ENCODE measurements around the gene RIPOR1. TPM values are rescaled to one million over a fixed set of nuclear protein-coding genes. Genes with fewer than 3 reads are reported as not detected.

RIPOR1 gene
- total and polyA plus RNA-seq, 2 of the 4 experiments (the other 2 are of a cell fraction): 9.5 to 41.3 TPM

- H3K9me3 ChIP-seq (ENCODE audit: control insufficient read depth, insufficient read depth, low read length): no peaks in the 10 kb centered on the region
- H4K20me1 ChIP-seq (ENCODE audit: insufficient read depth, low read length): peaks cover 3% of the 10 kb centered on the region
- no peak overlapping the region for H2AFZ ChIP-seq (replicated peaks; ENCODE audit: low read length, poor library complexity)
- BruUV-seq (replicated peaks): no TSS peak
- H3K18ac ChIP-seq (ENCODE audit: low read depth, low read length): no peak overlapping the region
- TF ChIP-seq POLR2A (IDR thresholded peaks at IDR 0.05; ENCODE audit: low read depth, low read length): no peak
- no peak for TF ChIP-seq RFX5 (IDR thresholded peaks at IDR 0.05; ENCODE audit: low read depth, low read length)
- no peak for TF ChIP-seq MAFK (IDR thresholded peaks at IDR 0.05; ENCODE audit: low read depth, low read length)
- TF ChIP-seq MXI1 (IDR thresholded peaks at IDR 0.05; ENCODE audit: borderline replicate concordance, low read depth, low read length): no peak
- H2BK5ac ChIP-seq (ENCODE audit: low read depth, low read length, poor library complexity, severe bottlenecking): no peak overlapping the region
- no peak overlapping the region for H2BK20ac ChIP-seq (ENCODE audit: low read depth, low read length)
- no peaks in the 10 kb centered on the region for H3K27me3 ChIP-seq (ENCODE audit: control insufficient read depth, insufficient read depth, low read length)
- DNase-seq (no peak), ATAC-seq (ENCODE audit: low read depth) (no peak)
- H3K4me1 ChIP-seq (ENCODE audit: control insufficient read depth, insufficient read depth, low read length): peaks cover 11% of the 10 kb centered on the region
- H3K14ac ChIP-seq (replicated peaks; ENCODE audit: low read depth, low read length): no peak overlapping the region
- no peak overlapping the region for H4K5ac ChIP-seq (ENCODE audit: low read depth, low read length)
- H2BK15ac ChIP-seq (ENCODE audit: low read depth, low read length): no peak overlapping the region
- CTCF ChIA-PET: interaction anchor here (0.6 to 1.1 kb wide), 2 partner anchors 12 to 56 kb away, joined by 3 to 4 read pairs; no protein-coding TSS in a partner anchor
- no peak overlapping the region for H3K4me2 ChIP-seq (ENCODE audit: low read depth, low read length)
- no peak overlapping the region for H3K27ac ChIP-seq (ENCODE audit: insufficient read depth, low read length)
- H3K9ac ChIP-seq (ENCODE audit: low read depth, low read length): no peak overlapping the region
- H2AK9ac ChIP-seq (replicated peaks; ENCODE audit: low read depth, low read length, poor library complexity): no peak overlapping the region
- intact Hi-C loops (cut with micrococcal nuclease): no loop called here
- no peaks in the 10 kb centered on the region for H3K36me3 ChIP-seq (ENCODE audit: control insufficient read depth, insufficient read depth, low read length)
- H3K4me3 ChIP-seq (ENCODE audit: insufficient read depth, low read depth, low read length): no peak overlapping the region
- H2BK120ac ChIP-seq (ENCODE audit: low read depth, low read length): no peak overlapping the region
- POLR2A ChIA-PET (ENCODE audit: unreplicated experiment): no interaction called here
- H3K56ac ChIP-seq (ENCODE audit: extremely low read depth, insufficient read depth, low read length): no peak overlapping the region
- in situ Hi-C loops (cut with MboI; ENCODE audit: low sequenced_read_pairs): no loop called here
- dilution Hi-C loops (cut with HindIII; ENCODE audit: low sequenced_read_pairs, unreplicated experiment): no loop called here
- WGBS, 2 experiments (ENCODE audit: extremely low coverage in 2 of 2, insufficient read length in 1 of 2): no CpG with 5 or more reads among the region's 1 CpG
- peaks cover 10 to 35% of the 10 kb centered on the region in 2 experiments for H3K79me1 ChIP-seq (ENCODE audit: low read depth in 1 of 2, low read length in 2 of 2)
- H3K23ac ChIP-seq (ENCODE audit: low read depth, low read length): no peak overlapping the region
- no peak overlapping the region for H4K8ac ChIP-seq (ENCODE audit: low read depth in 2 of 2, low read length in 2 of 2)
- H4K91ac ChIP-seq (ENCODE audit: insufficient read depth, low read depth, low read length): no peak overlapping the region
- no peak overlapping the region for H2AK5ac ChIP-seq (ENCODE audit: low read depth, low read length)
- H3K4ac ChIP-seq (ENCODE audit: low read depth, low read length): no peak overlapping the region
- H3K9me1 ChIP-seq (ENCODE audit: insufficient read depth, low read length): peaks cover 5% of the 10 kb centered on the region
Measured at GRCh38 chr16:67558859-67559258, 30.2 kb downstream of the RIPOR1 start.

Measured in IMR-90 (cell line).